Measurements from ENCODE around the gene URI1. TPM values are rescaled to one million over a fixed set of nuclear protein-coding genes. Genes with fewer than 3 reads are reported as not detected.

The URI1 gene
- total RNA-seq, 4 donors from 2014 or later = 28.1 to 146 (median 48.0) TPM

DNA sequence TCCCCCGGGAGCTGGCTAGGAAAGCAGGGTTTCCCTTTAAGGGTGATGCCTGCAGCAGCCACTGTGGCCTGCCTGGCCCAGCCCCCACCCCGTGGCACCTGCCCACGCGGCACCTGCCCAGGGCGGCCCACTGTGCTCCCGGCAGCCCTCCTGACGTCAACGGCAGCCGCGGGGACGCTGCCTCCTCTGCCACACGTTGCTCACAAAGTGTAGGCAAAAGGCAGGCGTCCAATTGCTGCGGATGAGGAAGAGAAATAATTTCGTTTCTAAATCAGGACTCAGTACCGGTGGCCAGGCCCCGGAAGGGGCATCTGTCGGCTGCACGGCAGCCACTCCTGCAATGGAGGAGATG, 122.3 kb downstream of the URI1 start:
- no peaks in the 10 kb centered on the region for H3K36me3 ChIP-seq
- peak; percentile 3 for DNase-seq
- H3K27me3 ChIP-seq = peaks cover 19% of the 10 kb centered on the region
- H3K27ac ChIP-seq = no peak overlapping the region
- 73% methylated on average over 19 of the region's 19 CpGs; no CpG with 5 or more reads in 1 of the 2 donors for WGBS, 2 donors (ENCODE audit: low coverage in 1 of 2)
- no peaks in the 10 kb centered on the region for H3K4me1 ChIP-seq
- no peaks in the 10 kb centered on the region for H3K9me3 ChIP-seq
- TF ChIP-seq EP300 (IDR thresholded peaks at IDR 0.05; ENCODE audit: low read depth) (no peak), CTCF (IDR thresholded peaks at IDR 0.05) (no peak), POLR2AphosphoS5 (IDR thresholded peaks at IDR 0.05) (no peak), POLR2A (IDR thresholded peaks at IDR 0.05) (no peak)
- intact Hi-C loops (cut with DNase I; ENCODE audit: low total_unique reads) (no loop called here), in situ Hi-C loops (cut with MboI; ENCODE audit: low pct_ligation_motif_present in 1 of 4, low pct_unique_long_range_greater_than_20kb in 1 of 4, low sequenced_read_pairs in 3 of 4) (no loop called here)
- H3K4me3 ChIP-seq = no peak overlapping the region

DNA sequence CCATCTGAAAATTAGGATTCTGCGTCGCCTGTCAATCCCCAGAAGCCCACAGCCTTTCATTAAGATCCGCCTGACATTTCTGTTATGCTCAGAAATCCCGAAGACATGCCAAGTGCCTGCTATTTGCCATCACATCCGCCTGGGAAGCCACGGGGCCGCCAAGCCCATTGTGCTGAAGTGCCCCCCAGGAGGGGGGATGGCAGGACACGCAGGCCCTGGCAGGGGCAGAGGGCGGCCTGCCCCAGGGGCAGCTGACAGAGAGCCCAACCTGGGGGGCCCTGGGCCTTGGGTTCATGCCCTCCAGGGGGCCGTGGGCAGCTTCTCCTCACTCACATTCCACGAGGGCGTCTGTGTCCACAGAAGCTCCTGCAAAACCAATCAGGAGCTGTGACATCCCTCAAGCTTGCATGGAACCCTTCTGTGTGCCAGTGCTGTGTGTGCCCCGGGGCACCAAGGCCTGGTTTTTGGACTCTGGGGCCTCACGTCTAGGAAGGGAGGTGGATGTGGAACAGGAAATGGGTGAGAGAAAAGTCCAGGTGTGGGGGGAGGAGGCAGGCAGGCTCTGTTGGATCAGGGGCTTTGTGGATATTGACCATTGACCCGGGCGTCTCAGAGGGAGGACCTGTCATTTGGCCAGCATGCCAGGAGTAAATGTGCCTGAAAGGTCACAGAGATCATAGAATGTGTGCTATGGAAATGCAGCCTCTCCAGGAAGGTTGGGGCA, 122.9 kb downstream of the URI1 start:
- peak; percentile 2 for DNase-seq
- 52% methylated on average over 15 of the region's 16 CpGs; no CpG with 5 or more reads in 1 of the 2 donors for WGBS, 2 donors (ENCODE audit: low coverage in 1 of 2)
- Histone ChIP-seq H3K4me3 (no peak overlapping the region), H3K9me3 (no peaks in the 10 kb centered on the region), H3K4me1 (no peaks in the 10 kb centered on the region), H3K36me3 (no peaks in the 10 kb centered on the region), H3K27ac (no peak overlapping the region), H3K27me3 (peaks cover 19% of the 10 kb centered on the region)
- TF ChIP-seq POLR2A (IDR thresholded peaks at IDR 0.05) (no peak), POLR2AphosphoS5 (IDR thresholded peaks at IDR 0.05) (no peak), CTCF (IDR thresholded peaks at IDR 0.05) (no peak), EP300 (IDR thresholded peaks at IDR 0.05; ENCODE audit: low read depth) (no peak)
- in situ Hi-C loops (cut with MboI; ENCODE audit: low pct_ligation_motif_present in 1 of 4, low pct_unique_long_range_greater_than_20kb in 1 of 4, low sequenced_read_pairs in 3 of 4) = no loop called here
- intact Hi-C loops (cut with DNase I; ENCODE audit: low total_unique reads) = no loop called here

DNA sequence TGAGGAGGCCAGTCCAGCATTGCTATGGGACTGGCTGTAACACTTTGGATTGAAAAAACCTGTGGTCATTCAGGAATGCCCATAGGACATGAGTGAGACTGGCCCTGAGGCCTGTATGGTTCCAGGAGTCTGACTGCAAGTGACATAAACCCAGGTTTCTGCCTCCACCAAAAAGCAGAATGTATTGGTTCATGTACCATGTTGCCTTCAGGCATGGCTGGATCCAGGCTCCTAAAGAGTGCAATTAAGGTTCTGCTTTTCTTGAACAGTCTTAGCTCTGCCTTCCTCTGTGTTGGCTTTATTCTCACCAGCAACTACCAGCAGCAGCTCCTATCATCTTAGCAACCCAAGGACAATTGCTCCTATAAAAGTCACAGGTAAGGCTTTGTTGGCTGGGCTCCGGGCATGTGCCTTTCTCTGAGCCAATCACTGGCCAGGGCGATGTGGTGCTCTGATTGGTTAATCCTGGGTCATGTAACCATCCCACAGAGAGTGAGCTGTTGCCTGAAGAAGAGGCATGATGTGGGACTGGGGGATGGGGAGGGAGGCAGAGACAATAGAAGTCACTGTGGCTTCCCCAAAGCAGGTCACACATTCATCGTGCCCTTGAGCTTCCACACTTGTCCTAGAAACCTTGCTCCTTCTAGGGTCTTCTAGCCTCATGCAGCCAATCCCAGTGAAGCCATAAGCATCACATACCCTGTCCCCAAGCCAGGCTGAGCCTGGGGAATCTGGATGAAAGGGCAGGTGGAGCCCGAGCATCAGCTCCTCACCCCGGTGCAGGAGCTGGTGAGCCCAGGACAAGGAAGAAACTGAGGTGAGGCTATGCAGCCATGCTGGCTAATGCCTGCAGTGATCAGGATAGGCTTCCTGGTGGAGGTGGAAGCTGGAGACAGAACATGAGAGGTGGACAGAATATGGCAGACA, 123.9 kb downstream of the URI1 start:
- no peak overlapping the region for H3K27ac ChIP-seq
- peaks cover 19% of the 10 kb centered on the region for H3K27me3 ChIP-seq
- intact Hi-C loops (cut with DNase I; ENCODE audit: low total_unique reads) (no loop called here), in situ Hi-C loops (cut with MboI; ENCODE audit: low pct_ligation_motif_present in 1 of 4, low pct_unique_long_range_greater_than_20kb in 1 of 4, low sequenced_read_pairs in 3 of 4) (no loop called here)
- peak; percentile 0 for DNase-seq
- no peaks in the 10 kb centered on the region for H3K36me3 ChIP-seq
- H3K9me3 ChIP-seq = no peaks in the 10 kb centered on the region
- no peak overlapping the region for H3K4me3 ChIP-seq
- no peak for TF ChIP-seq POLR2AphosphoS5 (IDR thresholded peaks at IDR 0.05)
- TF ChIP-seq CTCF (IDR thresholded peaks at IDR 0.05) = no peak
- no peak for TF ChIP-seq EP300 (IDR thresholded peaks at IDR 0.05; ENCODE audit: low read depth)
- TF ChIP-seq POLR2A (IDR thresholded peaks at IDR 0.05) = no peak
- no peaks in the 10 kb centered on the region for H3K4me1 ChIP-seq
- WGBS, 2 donors (ENCODE audit: low coverage in 1 of 2) = 83 to 86% methylated on average over 1 to 5 of the region's 5 CpGs

Small RNA genes lying within 50 kb of the gene (small RNA-seq; reads per million reads assigned to genes)
- gene AC008798.1 (0 reads per million in 4 donors), gene TAF9P3 (0 to 0.83 (median 0.12) reads per million in 4 donors)

Other genes starting within 250 kb of the URI1 start
- 10 to 100 TPM; 13.9 to 33.3 (median 21.4) TPM for gene C19orf12, start 227.0 kb upstream of the URI1 start, total RNA-seq
- gene CCNE1, start 130.2 kb upstream of the URI1 start, total RNA-seq = 10 to 100 TPM in 1 of 4 donors, 1 to 10 TPM in 3; 1.7 to 30.3 (median 5.8) TPM